Renal cortex interstitium (tissue), 15 donors: ENCODE results near the gene GABRR2. TPM values are rescaled to one million over a fixed set of nuclear protein-coding genes. Genes with fewer than 3 reads are reported as not detected.

Source experiments
- DNase-seq, 11 donors: peaks; one replicate each; pipeline ENCODE4 v3.0.0-alpha.2; 2013; ENCODE audit warnings: low read depth in 9 of 11, low spot score in 4 of 11; ENCODE audit errors: extremely low read depth in 1 of 11
- long read RNA-seq, 16 experiments: transcript quantifications; one replicate each; lab custom pipeline, GENCODE V29; 2026
- polyA plus RNA-seq, 3 donors: library from polyadenylated mRNA; unstranded; fragments of 120-200 nt; gene quantifications; one replicate each; pipeline ENCODE4 v1.2.1, GENCODE V29; 2013; ENCODE audit not compliant: insufficient read length in 3 of 3

Gene GABRR2
- 1 to 10 TPM in 1 of 3 donors, under 1 TPM in 2; 0.82 to 3.5 (median 0.93) TPM for polyA plus RNA-seq
- long read RNA-seq, donor 1: 0 reads
- long read RNA-seq, donor 2: 0 reads
- long read RNA-seq, donor 3: 0 reads
- long read RNA-seq, donor 4: 0 reads
- long read RNA-seq, donor 5: 0 reads
- long read RNA-seq, donor 6, partial matches to known transcripts: 0 of 2 reads
- long read RNA-seq, donor 6, other reads (novel, unspliced or antisense): 0 of 2 reads
- long read RNA-seq, donor 7: 0 reads
- long read RNA-seq, donor 8: 0 reads
- long read RNA-seq, donor 9: 0 reads
- long read RNA-seq, donor 10: 0 reads
- long read RNA-seq, donor 11: 0 reads
- long read RNA-seq, donor 12: 0 reads
- long read RNA-seq, donor 13: 0 reads
- long read RNA-seq, donor 14: 0 reads
- long read RNA-seq, donor 15: 0 reads
- long read RNA-seq, donor 16: 0 reads

GRCh38 chr6:89315249-89315885, at the start of gene GABRR2:
TSS of gene GABRR2 (minus strand) at chr6:89315299. CDS start at chr6:89315165, 134 bp downstream.
- no peak for DNase-seq

GRCh38 chr6:89364586-89364985, 49.5 kb upstream of the GABRR2 start:
- no peak for DNase-seq

- DNase-seq: no peak
Observed at GRCh38 chr6:89361171-89361570, 46.1 kb upstream of the GABRR2 start.

GRCh38 chr6:89360415-89360999, 45.4 kb upstream of the GABRR2 start:
- DNase-seq: no peak

GRCh38 chr6:89359561-89359960, 44.5 kb upstream of the GABRR2 start:
- DNase-seq: no peak

GRCh38 chr6:89357390-89357789, 42.3 kb upstream of the GABRR2 start:
- no peak for DNase-seq

GRCh38 chr6:89356642-89357170, 41.6 kb upstream of the GABRR2 start:
- no peak for DNase-seq

- DNase-seq: no peak
Observed at GRCh38 chr6:89355511-89356194, 40.6 kb upstream of the GABRR2 start.

GRCh38 chr6:89353702-89354392, 38.7 kb upstream of the GABRR2 start:
- DNase-seq: no peak

- peak in 1 of 11 donors; percentile 29 for DNase-seq
Observed at GRCh38 chr6:89353118-89353556, 38.0 kb upstream of the GABRR2 start.

- peak in 10 of 11 donors; percentile 57 to 87 (median 74) for DNase-seq
Observed at GRCh38 chr6:89352278-89353117, 37.4 kb upstream of the GABRR2 start, which contains the start of gene UBE2J1. TSS of gene UBE2J1 (minus strand) at chr6:89352722. CDS start at chr6:89352569, 153 bp downstream.

GRCh38 chr6:89351671-89352277, 36.7 kb upstream of the GABRR2 start:
- peak in 3 of 11 donors; percentile 17 to 48 (median 22) for DNase-seq

- peak in 1 of 11 donors; percentile 12 for DNase-seq
Observed at GRCh38 chr6:89350281-89350966, 35.3 kb upstream of the GABRR2 start.

- DNase-seq: no peak
Observed at GRCh38 chr6:89348372-89348771, 33.3 kb upstream of the GABRR2 start.

GRCh38 chr6:89347825-89348224, 32.7 kb upstream of the GABRR2 start:
- peak in 3 of 11 donors; percentile 24 to 47 (median 28) for DNase-seq

- no peak for DNase-seq
Observed at GRCh38 chr6:89346433-89346832, 31.3 kb upstream of the GABRR2 start.

GRCh38 chr6:89339565-89339964, 24.5 kb upstream of the GABRR2 start:
- no peak for DNase-seq
